Measurements from ENCODE around the gene RAB1A. TPM values are rescaled to one million over a fixed set of nuclear protein-coding genes. Genes with fewer than 3 reads are reported as not detected.

RAB1A gene
- total RNA-seq, 1 donor from 2014 or later, result 128 TPM

DNA sequence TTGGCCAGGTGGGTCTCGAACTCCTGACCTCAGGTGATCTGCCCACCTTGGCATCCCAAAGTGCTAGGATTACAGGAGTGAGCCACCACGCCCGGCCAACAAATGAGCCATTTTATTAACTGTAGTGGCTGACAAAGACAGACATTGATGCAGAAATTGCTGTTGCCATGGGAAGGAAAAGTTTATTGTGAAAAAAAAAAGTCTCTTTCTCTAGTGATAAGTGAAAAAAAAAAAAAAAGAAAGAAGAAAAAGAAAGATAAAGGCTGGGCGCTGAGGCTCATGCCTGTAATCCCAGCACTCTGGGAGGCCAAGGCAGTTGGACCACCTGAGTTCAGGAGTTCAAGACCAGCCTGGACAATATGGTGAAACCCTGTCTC, 39.8 kb upstream of the RAB1A start:
- Mint-ChIP-seq H3K9me3 (no peaks in the 10 kb centered on the region), H3K27me3 (no peaks in the 10 kb centered on the region), H3K4me1 (ENCODE audit: unreplicated experiment) (no peaks in the 10 kb centered on the region), H3K4me3 (no peak overlapping the region), H3K27ac (peak overlapping the region; percentile 41), H3K36me3 (no peaks in the 10 kb centered on the region)
- TF ChIP-seq, protein P1, sequence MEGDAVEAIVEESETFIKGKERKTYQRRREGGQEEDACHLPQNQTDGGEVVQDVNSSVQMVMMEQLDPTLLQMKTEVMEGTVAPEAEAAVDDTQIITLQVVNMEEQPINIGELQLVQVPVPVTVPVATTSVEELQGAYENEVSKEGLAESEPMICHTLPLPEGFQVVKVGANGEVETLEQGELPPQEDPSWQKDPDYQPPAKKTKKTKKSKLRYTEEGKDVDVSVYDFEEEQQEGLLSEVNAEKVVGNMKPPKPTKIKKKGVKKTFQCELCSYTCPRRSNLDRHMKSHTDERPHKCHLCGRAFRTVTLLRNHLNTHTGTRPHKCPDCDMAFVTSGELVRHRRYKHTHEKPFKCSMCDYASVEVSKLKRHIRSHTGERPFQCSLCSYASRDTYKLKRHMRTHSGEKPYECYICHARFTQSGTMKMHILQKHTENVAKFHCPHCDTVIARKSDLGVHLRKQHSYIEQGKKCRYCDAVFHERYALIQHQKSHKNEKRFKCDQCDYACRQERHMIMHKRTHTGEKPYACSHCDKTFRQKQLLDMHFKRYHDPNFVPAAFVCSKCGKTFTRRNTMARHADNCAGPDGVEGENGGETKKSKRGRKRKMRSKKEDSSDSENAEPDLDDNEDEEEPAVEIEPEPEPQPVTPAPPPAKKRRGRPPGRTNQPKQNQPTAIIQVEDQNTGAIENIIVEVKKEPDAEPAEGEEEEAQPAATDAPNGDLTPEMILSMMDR (conservative IDR thresholded peaks at IDR 0.05), result no peak
- no peak for DNase-seq (ENCODE audit: extremely low spot score, unreplicated experiment)

DNA sequence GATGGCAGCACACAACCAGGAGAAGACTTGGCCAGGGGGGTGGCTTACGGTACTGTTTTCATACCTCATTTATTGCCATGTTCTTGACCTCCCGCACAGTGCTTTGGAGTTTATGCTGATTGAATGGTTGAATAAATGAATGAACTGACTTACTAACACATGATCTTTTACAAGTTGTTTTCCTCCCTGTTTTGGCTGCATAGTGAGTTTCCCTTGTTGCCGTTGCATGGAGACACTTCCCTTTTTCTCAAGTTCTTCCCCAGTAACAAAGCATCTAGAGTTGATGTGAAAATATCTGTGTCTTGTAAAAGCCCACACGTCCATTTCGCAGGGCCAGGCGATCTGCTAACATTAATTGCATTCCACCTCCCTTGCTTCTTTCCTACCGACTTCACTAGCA, 35.7 kb upstream of the RAB1A start:
- no peak for DNase-seq (ENCODE audit: extremely low spot score, unreplicated experiment)
- TF ChIP-seq, protein P1 (conservative IDR thresholded peaks at IDR 0.05), result no peak
- Mint-ChIP-seq H3K27me3 (no peaks in the 10 kb centered on the region), H3K4me3 (no peak overlapping the region), H3K9me3 (no peaks in the 10 kb centered on the region), H3K4me1 (ENCODE audit: unreplicated experiment) (no peaks in the 10 kb centered on the region), H3K36me3 (no peaks in the 10 kb centered on the region), H3K27ac (no peak overlapping the region)

DNA sequence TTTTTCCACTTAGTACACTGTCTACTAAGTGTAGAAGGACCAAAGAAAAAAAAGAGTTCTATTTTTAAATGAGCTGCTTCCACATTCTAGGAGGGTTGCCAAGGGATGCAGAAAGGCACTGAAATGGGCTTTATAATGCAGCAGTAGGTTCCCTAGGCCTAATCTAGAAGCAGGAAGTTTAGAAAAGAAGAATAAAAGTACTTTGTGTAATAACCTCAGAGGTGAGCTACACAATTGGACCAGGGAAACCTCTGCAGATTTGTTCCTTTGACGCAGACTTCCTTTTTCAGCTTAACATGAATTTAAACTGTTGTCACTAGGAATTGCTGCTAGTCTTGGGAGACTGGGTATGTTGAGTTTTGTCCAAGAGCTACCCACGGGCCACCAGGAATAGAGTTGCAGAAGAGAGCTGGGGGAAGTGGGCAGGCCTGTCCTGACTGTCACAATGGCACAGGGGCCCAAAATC, 34.6 kb upstream of the RAB1A start:
- DNase-seq (ENCODE audit: extremely low spot score, unreplicated experiment), result no peak
- H3K27me3 Mint-ChIP-seq, result no peaks in the 10 kb centered on the region
- no peak overlapping the region for H3K27ac Mint-ChIP-seq
- TF ChIP-seq, protein P1 (conservative IDR thresholded peaks at IDR 0.05), result no peak
- H3K4me3 Mint-ChIP-seq, result no peak overlapping the region
- H3K9me3 Mint-ChIP-seq, result no peaks in the 10 kb centered on the region
- H3K4me1 Mint-ChIP-seq (ENCODE audit: unreplicated experiment), result no peaks in the 10 kb centered on the region
- H3K36me3 Mint-ChIP-seq, result no peaks in the 10 kb centered on the region

DNA sequence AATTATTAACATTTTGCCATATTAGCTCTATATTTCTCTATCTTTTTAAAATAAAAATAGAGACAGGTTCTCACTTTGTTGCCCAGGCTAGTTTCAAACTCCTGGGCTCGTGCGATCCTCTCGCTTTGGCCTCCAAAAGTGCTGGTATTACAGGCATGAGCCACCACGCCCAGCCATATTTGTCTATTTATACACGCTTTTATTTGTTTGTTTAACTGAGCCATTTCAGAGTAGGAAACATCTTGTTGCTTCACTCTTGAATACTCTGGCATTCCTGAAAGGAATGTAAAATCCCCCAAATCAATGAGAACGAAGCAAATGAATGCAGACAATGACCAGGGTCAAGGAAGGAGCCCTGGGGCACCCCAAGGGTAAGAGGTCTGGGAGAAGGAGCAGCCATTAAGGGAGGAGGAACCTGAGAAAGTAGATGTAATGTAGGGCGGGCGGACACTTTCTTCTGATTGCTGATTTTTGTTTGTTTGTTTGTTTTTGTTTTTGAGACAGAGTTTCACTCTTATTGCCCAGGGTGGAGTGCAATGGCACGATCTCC, 31.7 kb upstream of the RAB1A start:
- Mint-ChIP-seq H3K27ac (no peak overlapping the region), H3K4me1 (ENCODE audit: unreplicated experiment) (no peaks in the 10 kb centered on the region), H3K4me3 (no peak overlapping the region), H3K36me3 (no peaks in the 10 kb centered on the region), H3K27me3 (no peaks in the 10 kb centered on the region), H3K9me3 (no peaks in the 10 kb centered on the region)
- TF ChIP-seq, protein P1 (conservative IDR thresholded peaks at IDR 0.05), result no peak
- no peak for DNase-seq (ENCODE audit: extremely low spot score, unreplicated experiment)

DNA sequence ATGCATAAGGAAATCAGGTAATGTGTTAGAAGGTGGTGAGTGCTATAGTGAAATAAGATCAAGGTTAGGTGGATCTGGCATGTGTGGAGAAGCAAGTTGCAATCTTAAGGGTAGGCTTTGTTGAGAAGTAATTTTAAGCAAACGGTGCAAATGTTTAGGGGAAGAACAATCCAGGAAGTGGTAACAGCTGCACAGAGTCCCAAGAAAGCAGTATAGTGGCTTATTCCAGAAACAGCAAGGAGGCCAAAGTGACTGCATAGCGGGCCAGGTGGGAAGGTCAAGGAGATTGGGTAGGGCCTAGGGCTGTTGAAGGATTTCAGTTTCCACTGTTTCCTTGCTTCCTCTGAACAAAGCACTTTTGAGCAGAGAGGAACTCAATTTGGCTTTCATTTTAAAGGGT, 30.0 kb upstream of the RAB1A start:
- H3K27me3 Mint-ChIP-seq, result no peaks in the 10 kb centered on the region
- TF ChIP-seq, protein P1 (conservative IDR thresholded peaks at IDR 0.05), result no peak
- no peak for DNase-seq (ENCODE audit: extremely low spot score, unreplicated experiment)
- no peak overlapping the region for H3K27ac Mint-ChIP-seq
- H3K9me3 Mint-ChIP-seq, result no peaks in the 10 kb centered on the region
- H3K4me3 Mint-ChIP-seq, result no peak overlapping the region
- H3K36me3 Mint-ChIP-seq, result no peaks in the 10 kb centered on the region
- H3K4me1 Mint-ChIP-seq (ENCODE audit: unreplicated experiment), result no peaks in the 10 kb centered on the region

DNA sequence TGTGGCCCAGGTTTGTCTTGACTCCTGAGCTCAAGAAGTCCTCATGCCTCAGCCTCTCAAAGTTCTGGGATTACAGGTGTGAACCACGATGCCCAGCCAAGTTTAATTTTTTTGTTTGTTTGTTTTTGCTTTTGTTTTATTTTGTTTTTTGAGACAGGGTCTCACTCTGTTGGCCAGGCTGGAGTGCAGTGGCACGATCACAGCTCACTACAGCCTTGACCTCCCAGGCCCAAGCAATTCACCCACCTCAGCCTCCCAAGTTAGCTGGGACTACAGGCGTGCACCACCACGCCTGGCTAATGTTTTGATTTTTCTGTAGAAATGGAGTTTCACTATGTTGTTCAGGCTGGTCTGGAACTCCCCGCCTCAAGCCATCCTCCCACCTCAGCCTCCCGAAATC, 29.4 kb upstream of the RAB1A start:
- no peaks in the 10 kb centered on the region for H3K27me3 Mint-ChIP-seq
- H3K4me3 Mint-ChIP-seq, result no peak overlapping the region
- H3K27ac Mint-ChIP-seq, result no peak overlapping the region
- TF ChIP-seq, protein P1 (conservative IDR thresholded peaks at IDR 0.05), result no peak
- no peaks in the 10 kb centered on the region for H3K9me3 Mint-ChIP-seq
- DNase-seq (ENCODE audit: extremely low spot score, unreplicated experiment), result no peak
- H3K4me1 Mint-ChIP-seq (ENCODE audit: unreplicated experiment), result no peaks in the 10 kb centered on the region
- no peaks in the 10 kb centered on the region for H3K36me3 Mint-ChIP-seq

Data from type B pancreatic cell (in vitro differentiated cells).